Esophagus (tissue), 2 donors: ENCODE results near the gene TM4SF1. TPM values are rescaled to one million over a fixed set of nuclear protein-coding genes. Genes with fewer than 3 reads are reported as not detected.

Experiments
- H3K27ac ChIP-seq, 2 donors: one replicate each; pipeline ENCODE4 v1.5.1; 2013; ENCODE audit warnings: low read depth in 2 of 2, mild to moderate bottlenecking in 2 of 2, inconsistent platforms in 1 of 2, low read length in 1 of 2, moderate library complexity in 1 of 2
- H3K27me3 ChIP-seq, 2 donors: one replicate each; pipeline ENCODE4 v1.6.1; 2013; ENCODE audit warnings: low read length in 2 of 2, control low read depth in 1 of 2, mild to moderate bottlenecking in 1 of 2; ENCODE audit not compliant: insufficient read depth in 2 of 2, control insufficient read depth in 1 of 2
- H3K36me3 ChIP-seq, 2 donors: one replicate each; pipeline ENCODE4 v1.6.1; 2013; ENCODE audit warnings: low read length in 1 of 2; ENCODE audit not compliant: control insufficient read depth in 2 of 2, insufficient read depth in 2 of 2
- H3K4me1 ChIP-seq, 2 donors: one replicate each; pipeline ENCODE4 v1.6.1; 2013; ENCODE audit warnings: low read length in 1 of 2; ENCODE audit not compliant: control insufficient read depth in 2 of 2, insufficient read depth in 2 of 2
- H3K4me3 ChIP-seq, 2 donors: one replicate each; pipeline ENCODE4 v1.5.1; 2013; ENCODE audit warnings: low read length in 2 of 2, mild to moderate bottlenecking in 2 of 2, low read depth in 1 of 2, moderate library complexity in 1 of 2
- H3K9me3 ChIP-seq, 2 donors: one replicate each; pipeline ENCODE4 v1.6.1; 2013; ENCODE audit warnings: mild to moderate bottlenecking in 2 of 2, low read depth in 1 of 2, low read length in 1 of 2, moderate library complexity in 1 of 2; ENCODE audit not compliant: control insufficient read depth in 2 of 2, insufficient read depth in 1 of 2
- WGBS, 2 donors: extraction: QIAGEN DNeasy Blood & Tissue Kit; methylation state at CpG; one replicate each; pipeline ENCODE4 v1.1.7; 2013; 5-methylcytosine and 5-hydroxymethylcytosine counted together
- polyA plus RNA-seq, 2 donors: library from polyadenylated mRNA; stranded (reverse); fragments of 200-250 nt; gene quantifications; one replicate each; pipeline ENCODE4 v1.2.3, GENCODE V29; 2013
- donor health status: healthy with polysubstance abuse.
- donor health status: Bipolar disorder and iron deficiency.

The TM4SF1 gene, protein sequence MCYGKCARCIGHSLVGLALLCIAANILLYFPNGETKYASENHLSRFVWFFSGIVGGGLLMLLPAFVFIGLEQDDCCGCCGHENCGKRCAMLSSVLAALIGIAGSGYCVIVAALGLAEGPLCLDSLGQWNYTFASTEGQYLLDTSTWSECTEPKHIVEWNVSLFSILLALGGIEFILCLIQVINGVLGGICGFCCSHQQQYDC
- polyA plus RNA-seq: 100 to 1,000 TPM; 127 to 172 TPM

DNA sequence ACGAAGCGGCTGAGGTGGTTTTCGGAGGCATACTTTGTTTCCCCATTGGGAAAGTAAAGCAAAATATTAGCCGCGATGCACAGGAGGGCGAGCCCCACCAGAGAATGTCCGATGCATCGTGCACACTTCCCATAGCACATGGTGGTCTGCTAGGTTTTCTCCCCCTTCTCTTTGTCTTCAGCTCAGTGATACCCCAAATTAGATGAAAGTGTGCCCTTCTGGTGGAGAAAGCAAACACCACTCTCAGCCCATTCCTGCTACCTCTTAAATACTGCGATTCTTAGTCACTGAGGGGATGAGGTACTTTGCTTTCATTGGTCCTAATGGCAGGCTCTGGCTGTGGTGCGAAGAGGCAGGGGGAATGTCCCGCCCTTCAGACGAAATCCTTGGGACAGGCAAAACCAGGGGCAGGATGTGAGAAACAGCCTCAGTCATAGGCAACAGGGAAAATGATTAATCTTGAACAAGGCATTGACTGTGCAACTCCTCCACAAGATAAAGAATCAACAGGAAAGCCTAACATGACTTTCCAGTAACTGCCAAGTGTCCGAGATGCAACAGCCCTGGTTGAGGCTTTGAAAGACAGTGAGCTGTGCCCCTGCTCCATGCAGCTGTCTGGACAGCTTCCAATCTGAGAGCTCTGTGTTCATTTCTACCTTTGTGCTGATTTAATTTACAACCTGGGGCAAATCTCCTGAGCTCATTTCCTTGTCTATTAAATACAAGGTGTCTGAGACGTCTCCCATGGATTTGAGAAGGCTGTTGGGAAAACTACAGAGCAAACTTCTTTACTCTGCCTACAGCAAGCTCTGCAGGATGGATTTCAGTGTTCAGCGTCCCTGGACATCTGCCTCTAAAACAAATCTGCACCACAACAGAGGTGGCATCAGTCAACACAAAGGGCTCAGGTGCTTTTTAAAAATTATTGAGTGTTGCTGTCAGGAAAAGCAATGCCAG lies at the start of gene TM4SF1:
TSS of gene TM4SF1 (minus strand) at position 242 of the 957 bp plus-strand sequence. CDS start at position 140, 102 bp downstream.
- 25 to 29% methylated on average over 15 of the region's 15 CpGs for WGBS, 2 donors
- Histone ChIP-seq H3K4me1 (peaks cover 3 to 9% of the 10 kb centered on the region in 2 donors), H3K36me3 (peaks cover 0 to 5% of the 10 kb centered on the region in 2 donors), H3K27me3 (no peaks in the 10 kb centered on the region), H3K9me3 (no peaks in the 10 kb centered on the region), H3K27ac (peak within 1 kb of the TSS; percentile 85 to 98), H3K4me3 (peak within 1 kb of the TSS; percentile 47 to 72)

DNA sequence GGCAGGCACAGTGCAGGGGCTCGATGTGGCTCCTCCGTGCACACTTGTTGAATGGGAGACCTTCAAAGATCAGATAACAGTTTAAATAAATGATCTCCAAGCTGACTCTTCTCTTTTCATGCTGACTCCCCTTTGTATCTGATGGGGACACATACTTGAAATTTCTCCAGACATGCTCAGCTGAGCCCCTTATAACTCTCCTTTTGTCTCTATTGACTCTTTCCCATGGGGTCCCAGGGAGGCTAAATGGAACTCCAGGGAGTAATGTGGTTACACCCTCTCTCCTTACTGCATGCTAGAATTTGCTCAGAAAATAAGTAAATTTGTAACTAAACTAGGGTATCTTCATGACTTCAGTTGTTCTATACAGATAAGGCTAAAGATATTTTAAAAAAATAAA lies 48.9 kb upstream of the TM4SF1 start:
- Histone ChIP-seq H3K4me3 (no peak overlapping the region), H3K4me1 (no peaks in the 10 kb centered on the region), H3K27me3 (no peaks in the 10 kb centered on the region), H3K9me3 (no peaks in the 10 kb centered on the region), H3K36me3 (no peaks in the 10 kb centered on the region), H3K27ac (no peak overlapping the region)
- WGBS, 2 donors: 59 to 73% methylated on average over 2 of the region's 2 CpGs

DNA sequence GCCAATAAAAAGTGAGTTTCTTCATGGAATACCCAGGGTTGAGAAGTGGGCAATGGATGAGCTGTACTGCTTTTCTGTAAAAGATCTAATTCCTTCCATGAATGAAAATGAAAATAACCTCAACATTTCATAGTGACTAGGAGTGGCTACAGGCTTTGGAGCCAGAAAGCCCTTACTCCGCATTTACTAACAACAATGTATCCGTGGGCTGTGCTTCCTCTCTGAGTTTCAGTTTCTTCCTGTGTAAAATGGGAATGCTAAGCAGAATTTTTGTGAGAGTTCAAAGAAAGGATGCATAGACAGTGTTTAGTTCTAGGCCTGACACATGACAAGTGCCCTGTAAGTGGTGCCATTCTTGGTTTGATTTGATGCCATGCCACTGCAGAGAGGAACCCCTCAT lies 47.5 kb upstream of the TM4SF1 start:
- H3K36me3 ChIP-seq: no peaks in the 10 kb centered on the region
- H3K27ac ChIP-seq: no peak overlapping the region
- 51 to 58% methylated on average over 2 of the region's 2 CpGs for WGBS, 2 donors

DNA sequence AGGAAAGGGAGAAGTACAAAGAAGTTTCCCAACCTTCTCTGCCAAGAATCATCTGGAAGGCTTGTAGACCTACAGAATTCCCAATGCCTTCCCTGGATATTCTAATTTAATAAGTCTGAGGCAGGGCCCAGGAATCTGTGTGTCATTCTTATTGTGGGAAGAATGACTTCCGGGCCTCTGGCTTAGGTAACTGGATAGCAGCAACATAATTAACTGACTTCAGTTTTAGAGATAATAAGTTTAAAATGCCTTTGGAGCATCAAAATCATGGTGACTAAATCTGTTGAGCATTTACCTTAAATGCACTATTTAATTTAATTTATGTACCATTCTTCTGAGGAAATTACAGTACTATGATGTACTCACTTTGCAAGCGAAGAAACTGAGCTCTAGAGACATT lies 44.3 kb upstream of the TM4SF1 start:
- Histone ChIP-seq H3K27ac (no peak overlapping the region), H3K27me3 (no peaks in the 10 kb centered on the region), H3K4me3 (no peak overlapping the region), H3K4me1 (no peaks in the 10 kb centered on the region), H3K36me3 (no peaks in the 10 kb centered on the region), H3K9me3 (no peaks in the 10 kb centered on the region)
- 93 to 95% methylated on average over 2 of the region's 2 CpGs for WGBS, 2 donors

More for the DNA sequence above, 47.5 kb upstream of the TM4SF1 start:
- Histone ChIP-seq H3K9me3 (no peaks in the 10 kb centered on the region), H3K4me3 (no peak overlapping the region), H3K27me3 (no peaks in the 10 kb centered on the region), H3K4me1 (no peaks in the 10 kb centered on the region)

DNA sequence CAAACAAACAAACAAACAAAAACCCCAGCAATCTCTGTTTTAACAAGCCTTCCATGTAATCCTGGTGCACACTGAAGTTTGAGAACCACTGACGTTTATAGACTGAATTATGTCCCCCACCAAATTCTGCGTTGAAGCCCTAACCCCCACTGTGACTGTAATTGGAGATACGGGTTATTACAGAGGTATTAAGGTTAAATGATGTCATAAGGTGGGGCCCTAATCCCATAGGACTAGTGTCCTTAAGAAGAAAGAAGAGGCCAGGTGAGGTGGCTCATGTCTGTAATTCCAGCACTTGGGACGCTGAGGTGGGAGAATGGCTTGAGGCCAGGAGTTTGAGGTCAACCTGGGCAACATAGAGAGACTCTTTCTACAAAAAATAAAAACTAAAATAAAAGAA lies 42.4 kb upstream of the TM4SF1 start:
- Histone ChIP-seq H3K9me3 (no peaks in the 10 kb centered on the region), H3K36me3 (no peaks in the 10 kb centered on the region), H3K4me1 (no peaks in the 10 kb centered on the region), H3K27ac (no peak overlapping the region), H3K4me3 (no peak overlapping the region), H3K27me3 (no peaks in the 10 kb centered on the region)
- WGBS, 2 donors: 87 to 92% methylated on average over 4 of the region's 4 CpGs

DNA sequence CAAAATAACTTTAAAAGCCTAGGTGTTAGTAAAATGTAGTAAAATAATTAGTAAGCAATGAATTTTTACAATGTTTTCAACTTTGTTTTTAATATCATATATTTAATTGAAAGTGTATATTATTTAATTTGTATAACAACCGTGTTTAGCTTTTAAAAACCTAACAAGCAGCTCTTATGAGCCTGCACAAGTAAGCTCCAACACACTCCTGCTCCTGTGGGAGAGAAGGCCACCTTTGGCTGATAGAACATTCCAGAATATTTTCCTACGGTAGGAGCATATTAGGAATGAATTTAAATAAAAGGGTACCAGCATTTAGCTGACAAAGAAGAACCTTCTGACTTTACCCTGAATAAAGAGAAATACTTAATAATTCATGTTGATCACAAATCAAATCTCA lies 40.3 kb upstream of the TM4SF1 start:
- no peaks in the 10 kb centered on the region for H3K4me1 ChIP-seq
- no peaks in the 10 kb centered on the region for H3K9me3 ChIP-seq
- H3K27ac ChIP-seq: no peak overlapping the region
- 82 to 89% methylated on average over 2 of the region's 2 CpGs for WGBS, 2 donors
- no peaks in the 10 kb centered on the region for H3K27me3 ChIP-seq
- H3K36me3 ChIP-seq: no peaks in the 10 kb centered on the region
- H3K4me3 ChIP-seq: no peak overlapping the region

DNA sequence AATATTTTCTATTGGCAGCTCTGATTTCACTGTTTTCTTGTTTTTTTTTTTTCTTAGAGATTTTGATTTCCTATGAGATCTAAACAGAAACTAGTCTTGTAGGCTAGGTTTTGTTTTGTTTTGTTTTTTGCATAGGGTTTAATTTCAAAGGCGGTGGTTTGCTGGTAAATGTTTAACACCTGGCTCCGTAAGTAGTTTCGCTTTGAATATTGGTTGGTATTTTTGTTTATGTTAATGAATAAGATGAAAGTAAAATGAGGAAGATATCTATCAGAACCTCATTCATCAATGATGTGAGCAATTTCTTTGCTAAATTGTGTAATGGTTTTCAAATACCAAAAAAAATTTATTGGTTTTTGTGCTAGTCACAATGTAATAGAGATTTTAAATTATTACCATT lies 39.7 kb upstream of the TM4SF1 start:
- Histone ChIP-seq H3K27ac (no peak overlapping the region), H3K4me1 (no peaks in the 10 kb centered on the region), H3K36me3 (no peaks in the 10 kb centered on the region), H3K9me3 (no peaks in the 10 kb centered on the region), H3K27me3 (no peaks in the 10 kb centered on the region), H3K4me3 (no peak overlapping the region)
- 76 to 87% methylated on average over 3 of the region's 3 CpGs for WGBS, 2 donors

DNA sequence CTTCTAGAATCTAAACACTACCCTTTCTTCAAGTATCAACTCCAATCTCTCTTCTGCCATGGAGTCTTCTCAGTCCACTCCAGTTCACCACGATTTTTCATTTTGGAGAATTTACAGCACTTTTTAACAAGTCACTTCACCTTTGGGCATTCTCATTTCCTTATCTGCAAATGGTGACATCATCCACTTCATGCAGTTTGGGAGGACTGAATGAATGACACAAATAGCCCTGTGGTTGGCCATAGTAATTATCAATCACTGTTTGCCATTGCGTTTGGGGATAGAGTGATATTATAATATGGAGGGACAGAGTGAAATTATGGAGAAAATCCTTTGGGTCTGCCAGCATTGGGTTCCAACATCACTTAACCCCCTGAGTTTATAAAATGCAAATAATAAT lies 38.0 kb upstream of the TM4SF1 start:
- no peaks in the 10 kb centered on the region for H3K4me1 ChIP-seq
- no peak overlapping the region for H3K27ac ChIP-seq
- no peaks in the 10 kb centered on the region for H3K9me3 ChIP-seq
- WGBS, 2 donors: 81 to 84% methylated on average over 2 of the region's 2 CpGs
- no peaks in the 10 kb centered on the region for H3K36me3 ChIP-seq
- no peaks in the 10 kb centered on the region for H3K27me3 ChIP-seq
- no peak overlapping the region for H3K4me3 ChIP-seq

DNA sequence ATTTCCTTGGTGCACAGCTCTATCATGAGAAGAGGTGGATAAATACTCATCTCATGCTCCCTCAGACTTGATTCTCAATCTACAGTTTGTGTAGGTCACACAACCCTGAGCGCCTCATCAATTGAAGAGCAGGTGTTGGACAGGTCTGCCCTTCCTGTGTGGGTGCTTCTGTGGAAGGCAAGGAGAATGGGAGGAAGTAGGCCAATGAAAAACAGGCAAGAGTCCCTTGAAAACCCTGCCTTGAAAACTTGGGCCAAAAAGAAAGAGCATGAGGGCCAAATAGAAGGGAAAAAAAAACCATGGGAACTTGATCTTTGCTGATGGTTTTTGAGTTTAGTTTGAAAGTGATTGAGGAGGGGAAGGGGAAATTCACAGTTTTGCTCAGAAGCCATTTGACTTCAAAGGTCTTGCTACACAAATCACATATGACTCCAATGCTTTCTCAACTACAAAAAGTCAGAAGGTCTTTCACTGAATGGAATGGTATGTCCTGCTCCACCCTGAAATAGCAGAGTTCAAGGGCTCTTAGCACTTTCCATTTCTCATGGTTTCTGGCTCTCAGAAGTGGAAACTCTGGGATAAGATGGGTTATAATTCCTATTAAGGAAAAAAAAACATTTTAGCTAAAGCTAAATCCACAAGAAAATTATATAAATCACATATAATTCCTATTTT lies 37.2 kb upstream of the TM4SF1 start:
- Histone ChIP-seq H3K27me3 (no peaks in the 10 kb centered on the region), H3K4me3 (no peak overlapping the region), H3K36me3 (no peaks in the 10 kb centered on the region), H3K27ac (no peak overlapping the region), H3K9me3 (no peaks in the 10 kb centered on the region), H3K4me1 (no peaks in the 10 kb centered on the region)
- WGBS, 2 donors: 94% methylated on average over 1 of the region's 1 CpG
